GM15510 (cell line): ENCODE results near the gene CDC42BPA.

Experiments
- POLR2A ChIP-seq: IDR thresholded peaks from 3 replicates; pipeline ENCODE4 v1.6.1; 2011; ENCODE audit warnings: borderline replicate concordance; ENCODE audit not compliant: insufficient read length; ENCODE audit errors: extremely low read depth

CDC42BPA gene

DNA sequence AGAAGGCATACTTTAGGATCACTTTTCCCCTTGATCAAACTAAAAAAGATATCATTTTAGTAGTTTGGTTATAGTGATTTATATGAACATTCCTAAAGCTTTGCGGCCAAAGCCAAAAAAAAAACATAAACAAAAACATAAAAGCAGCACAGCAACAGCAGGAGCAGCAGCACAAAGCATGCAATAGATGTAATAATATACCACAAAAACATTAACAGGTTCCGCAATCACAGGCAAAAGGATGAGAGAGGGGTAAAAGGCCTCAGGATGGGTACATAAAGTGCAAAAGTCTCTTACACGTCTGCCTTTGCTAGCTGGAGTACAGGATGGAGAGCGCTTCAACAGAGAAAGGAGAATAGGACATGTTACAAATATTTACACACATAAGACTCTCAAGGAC, 259.2 kb downstream of the CDC42BPA start:
- no peak for TF ChIP-seq POLR2A

DNA sequence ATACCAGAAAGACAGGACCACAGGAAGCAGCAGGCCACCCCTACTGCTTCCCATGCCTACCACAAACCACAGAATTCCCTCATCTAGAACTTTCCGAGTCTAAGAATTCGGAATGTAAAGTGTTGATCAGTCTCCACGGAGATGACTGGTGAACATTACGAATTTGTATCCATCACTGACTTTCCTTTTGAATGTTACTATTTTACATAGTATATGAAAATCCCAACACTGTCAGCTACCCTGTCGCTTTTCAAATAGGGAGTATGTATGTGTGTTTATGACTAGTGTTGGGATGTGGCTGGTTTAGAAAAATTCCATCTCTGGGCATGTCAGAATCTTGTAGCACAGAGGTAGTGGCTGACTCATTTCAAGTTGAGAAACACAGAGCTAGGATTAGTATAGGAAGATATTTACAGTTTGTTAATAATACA, 260.0 kb downstream of the CDC42BPA start:
- no peak for TF ChIP-seq POLR2A

GRCh38 chr1:227049253-227049652, 269.0 kb downstream of the CDC42BPA start:
- TF ChIP-seq POLR2A: no peak

DNA sequence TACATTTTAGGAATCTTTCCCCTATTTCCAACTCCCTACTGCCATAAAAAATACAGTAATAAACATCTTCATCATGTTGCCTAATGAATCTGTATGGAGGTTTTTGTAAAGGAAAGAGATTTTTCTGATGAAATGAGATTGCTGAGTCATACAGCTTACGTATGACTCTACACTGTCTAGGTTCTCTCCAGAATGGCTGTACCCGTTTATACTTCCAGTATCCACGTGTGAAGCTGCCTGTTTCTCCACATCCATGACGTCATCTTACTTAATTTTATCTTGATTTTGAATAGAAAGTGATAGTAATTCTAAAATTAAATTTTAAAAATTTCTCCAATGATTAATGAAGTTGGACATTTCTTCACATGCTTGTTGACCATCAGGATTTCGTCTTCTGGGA, 274.5 kb downstream of the CDC42BPA start:
- no peak for TF ChIP-seq POLR2A

DNA sequence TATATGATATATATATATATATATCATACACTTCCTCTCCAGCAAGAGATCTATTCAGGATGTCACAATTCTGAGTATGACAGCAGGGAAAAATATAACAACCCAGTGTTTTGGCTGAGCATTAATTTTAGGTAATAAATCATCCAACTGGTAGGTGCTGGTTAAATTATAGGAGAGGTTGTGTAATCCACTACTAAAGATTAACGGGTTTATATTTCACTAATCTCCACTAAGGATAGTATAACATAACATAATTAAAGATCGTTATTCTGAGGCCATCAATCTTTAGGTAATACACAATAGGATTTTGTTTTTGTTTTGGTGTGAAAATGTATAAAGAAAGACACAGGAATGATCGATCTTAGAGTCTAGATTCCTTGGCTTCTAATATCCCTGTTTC, 276.0 kb downstream of the CDC42BPA start:
- TF ChIP-seq POLR2A: no peak

- TF ChIP-seq POLR2A: no peak
Measured at GRCh38 chr1:227038401-227038800, 279.9 kb downstream of the CDC42BPA start.

- TF ChIP-seq POLR2A: no peak
Measured at GRCh38 chr1:227037121-227037520, 281.2 kb downstream of the CDC42BPA start.

DNA sequence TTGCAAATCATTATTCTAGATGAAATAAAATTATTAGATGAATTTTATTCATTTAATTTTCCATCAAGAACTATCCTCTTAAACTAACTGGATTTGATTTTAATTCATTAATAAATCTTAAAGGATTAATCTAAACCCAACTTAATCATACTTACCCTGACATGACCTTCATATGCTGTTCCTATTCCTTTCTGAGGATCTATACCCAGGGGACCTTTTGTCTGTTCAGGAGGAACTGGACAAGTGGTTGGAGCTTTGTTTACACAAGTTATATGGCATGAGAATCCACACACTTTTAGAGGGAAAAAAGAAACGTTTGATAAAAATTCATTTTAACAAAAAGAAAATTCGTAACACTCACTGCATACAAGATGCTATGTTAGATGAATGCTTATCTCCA, 283.0 kb downstream of the CDC42BPA start:
- TF ChIP-seq POLR2A: no peak

- no peak for TF ChIP-seq POLR2A
Measured at GRCh38 chr1:227033880-227034279, 284.4 kb downstream of the CDC42BPA start.

DNA sequence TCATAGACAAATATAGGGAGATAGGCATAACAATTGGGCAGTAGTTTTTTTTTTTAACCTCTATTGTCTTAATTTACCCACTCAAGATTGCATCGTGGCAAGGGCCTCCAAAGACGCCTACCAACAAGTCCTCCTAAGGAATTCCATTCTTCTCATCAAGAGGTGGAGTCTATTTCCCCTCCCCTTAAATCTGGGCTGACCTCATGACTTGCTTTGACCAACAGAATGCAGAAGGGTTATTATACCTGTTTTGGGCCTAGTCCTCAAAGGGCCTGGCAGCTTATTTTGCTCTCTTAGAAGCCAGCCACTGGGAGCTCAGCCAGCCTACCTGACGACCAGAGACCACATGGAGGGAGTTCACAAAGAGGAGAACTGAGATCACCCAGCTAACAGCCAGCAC, 285.9 kb downstream of the CDC42BPA start:
- no peak for TF ChIP-seq POLR2A

GRCh38 chr1:227016990-227017389, 301.3 kb downstream of the CDC42BPA start:
- no peak for TF ChIP-seq POLR2A

- TF ChIP-seq POLR2A: no peak
Measured at GRCh38 chr1:227010645-227011044, 307.6 kb downstream of the CDC42BPA start.

DNA sequence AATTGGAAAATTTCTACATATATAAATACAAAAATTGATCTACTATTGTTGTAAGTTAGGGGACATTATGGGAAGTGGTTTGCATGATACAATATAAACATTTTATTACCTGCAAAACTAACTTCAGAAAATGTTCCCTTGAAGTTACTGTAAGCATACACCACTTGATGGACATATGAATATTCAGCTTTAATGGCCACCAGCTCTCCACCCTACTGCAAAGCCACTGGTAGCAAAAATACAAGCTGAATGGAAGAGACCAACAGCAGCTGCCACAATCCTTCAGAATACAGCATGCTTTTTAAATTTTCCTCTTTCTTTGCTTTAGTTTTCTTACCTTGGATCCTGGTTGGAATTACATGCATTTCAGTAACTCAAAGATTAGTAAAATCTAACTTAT, 308.4 kb downstream of the CDC42BPA start:
- no peak for TF ChIP-seq POLR2A

GRCh38 chr1:227006226-227006796, 312.0 kb downstream of the CDC42BPA start:
- no peak for TF ChIP-seq POLR2A

DNA sequence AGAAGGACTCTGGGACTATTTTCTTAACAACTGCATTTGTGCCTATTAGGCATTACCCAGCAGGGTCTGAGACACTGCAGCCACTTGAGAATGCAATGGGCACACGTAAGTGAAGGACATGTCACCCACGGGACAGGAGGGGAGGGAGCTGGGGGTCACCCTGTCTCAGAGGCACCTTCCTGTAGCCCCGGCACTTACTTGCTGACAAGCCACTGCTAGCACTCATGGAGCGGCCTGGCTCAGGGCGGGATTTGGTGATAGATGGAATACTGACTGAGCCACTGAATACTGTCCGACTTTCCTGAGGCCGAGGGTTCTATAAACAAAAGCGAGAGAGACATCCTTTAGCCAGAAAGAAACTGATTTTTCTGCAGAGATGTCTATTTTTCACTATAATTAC, 313.5 kb downstream of the CDC42BPA start:
- TF ChIP-seq POLR2A: no peak

GRCh38 chr1:227003165-227003564, 315.1 kb downstream of the CDC42BPA start:
- no peak for TF ChIP-seq POLR2A

DNA sequence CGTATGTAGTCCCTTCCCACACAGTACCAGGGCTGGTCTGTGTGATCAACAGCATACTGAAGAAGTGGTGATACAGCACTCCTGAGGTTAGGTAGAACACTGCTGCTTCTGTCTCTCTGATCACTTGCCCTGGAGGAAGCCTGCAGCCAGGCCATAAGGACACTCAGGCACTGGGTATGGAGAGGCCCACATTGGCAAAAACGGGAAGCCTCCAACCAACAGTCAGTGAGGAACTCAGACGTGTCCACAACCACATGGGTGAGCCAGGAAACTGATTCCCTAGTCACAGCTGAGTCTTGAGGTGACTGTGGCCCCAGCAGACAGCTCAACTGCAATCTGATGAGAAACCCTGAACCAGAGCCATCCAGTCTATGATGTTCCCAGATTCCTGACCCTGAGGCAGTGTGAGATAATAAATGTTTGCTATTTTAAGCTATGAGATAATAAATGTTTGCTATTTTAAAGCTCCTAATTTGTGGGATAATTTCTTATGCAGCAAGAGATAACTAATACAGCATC, 315.7 kb downstream of the CDC42BPA start:
- no peak for TF ChIP-seq POLR2A
